Liver (tissue), 3 donors: ENCODE results near the gene DOK5.

Experiments
- ATF3 ChIP-seq: IDR thresholded peaks from 2 replicates; pipeline ENCODE4 v1.6.1; 2016; ENCODE audit warnings: antibody characterized with exemption
- CTCF ChIP-seq: fragments of 150-350 bp; IDR thresholded peaks from 2 replicates; pipeline ENCODE4 v1.5.1; 2017; ENCODE audit warnings: improper control_type of control experiment, low read depth, low read length; ENCODE audit not compliant: missing input control
- EGR1 ChIP-seq, 2 donors: IDR thresholded peaks; 2 replicates each; pipeline ENCODE4 v1.6.1; 2016 to 2018; ENCODE audit warnings: antibody characterized with exemption in 2 of 2, low read depth in 2 of 2
- FOXA1 ChIP-seq: IDR thresholded peaks from 2 replicates; pipeline ENCODE4 v1.6.1; 2016; ENCODE audit warnings: antibody characterized with exemption
- GABPA ChIP-seq, 2 donors: IDR thresholded peaks in 1 of 2; conservative IDR thresholded peaks in 1 of 2; 2 replicates each; pipeline ENCODE4 v1.6.1; 2016; ENCODE audit warnings: antibody characterized with exemption in 2 of 2, mild to moderate bottlenecking in 1 of 2, moderate library complexity in 1 of 2
- JUND ChIP-seq, 2 donors: IDR thresholded peaks; 2 replicates each; pipeline ENCODE4 v1.6.1; 2016; ENCODE audit warnings: antibody characterized with exemption in 2 of 2
- MAX ChIP-seq: IDR thresholded peaks from 2 replicates; pipeline ENCODE4 v1.6.1; 2016; ENCODE audit warnings: antibody characterized with exemption
- NR2F2 ChIP-seq: IDR thresholded peaks from 2 replicates; pipeline ENCODE4 v1.6.1; 2016; ENCODE audit warnings: antibody characterized with exemption
- RAD21 ChIP-seq, 2 donors: IDR thresholded peaks; 2 replicates each; pipeline ENCODE4 v1.6.1; 2016; ENCODE audit warnings: antibody characterized with exemption in 2 of 2, mild to moderate bottlenecking in 2 of 2
- REST ChIP-seq: IDR thresholded peaks from 2 replicates; pipeline ENCODE4 v1.6.1; 2016; ENCODE audit warnings: antibody characterized with exemption, mild to moderate bottlenecking
- RXRA ChIP-seq, 2 donors: IDR thresholded peaks; 2 replicates each; pipeline ENCODE4 v1.6.1; 2017 to 2018; ENCODE audit warnings: antibody characterized with exemption in 2 of 2, mild to moderate bottlenecking in 1 of 2
- TAF1 ChIP-seq: conservative IDR thresholded peaks from 2 replicates; pipeline ENCODE4 v1.6.1; 2016; ENCODE audit warnings: antibody characterized with exemption, mild to moderate bottlenecking
- YY1 ChIP-seq: IDR thresholded peaks from 2 replicates; pipeline ENCODE4 v1.6.1; 2016; ENCODE audit warnings: antibody characterized with exemption, mild to moderate bottlenecking
- ZBTB33 ChIP-seq: IDR thresholded peaks from 2 replicates; pipeline ENCODE4 v1.6.1; 2016; ENCODE audit warnings: antibody characterized with exemption
- donor health status: healthy.
- donor health status: healthy.

DNA sequence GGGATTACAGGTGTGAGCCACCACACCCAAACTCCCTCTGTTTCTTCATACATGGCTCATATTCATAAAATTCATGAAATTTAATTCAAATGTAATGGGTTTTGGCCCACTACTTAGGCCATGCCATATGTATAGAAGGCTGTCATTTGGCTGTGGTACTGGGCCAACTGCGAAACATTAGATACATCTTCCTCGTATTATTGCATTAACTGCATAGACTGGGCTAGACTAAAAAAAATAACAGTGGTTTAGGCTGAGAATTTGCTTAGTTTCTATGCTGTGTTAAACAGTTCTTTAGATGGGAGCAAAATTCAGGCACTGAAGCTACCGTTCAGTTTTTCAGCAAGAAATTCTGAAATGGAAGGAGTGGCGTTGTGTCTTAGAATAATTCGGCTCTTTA lies 133.6 kb downstream of the DOK5 start:
- TF ChIP-seq RAD21 (IDR thresholded peaks at IDR 0.05) (no peak), CTCF (no peak), MAX (no peak), REST (no peak), TAF1 (no peak), EGR1 (IDR thresholded peaks at IDR 0.05; ENCODE audit: low read depth in 2 of 2) (no peak), JUND (IDR thresholded peaks at IDR 0.05) (no peak), ATF3 (no peak), GABPA (IDR thresholded peaks at IDR 0.05 in 1 of 2, conservative IDR thresholded peaks at IDR 0.05 in 1 of 2) (no peak), YY1 (no peak), ZBTB33 (no peak), FOXA1 (no peak), NR2F2 (no peak), RXRA (IDR thresholded peaks at IDR 0.05) (no peak)
